22Rv1 (cell line): ENCODE results near the gene TGFB2.

Source experiments
- ZFX ChIP-seq: fragments of 450-650 bp; IDR thresholded peaks from 2 replicates; pipeline ENCODE4 v1.6.1; 2017; ENCODE audit warnings: antibody characterized with exemption, borderline replicate concordance
- TF ChIP-seq, protein P1 (sequence below): fragments of 450-650 bp; IDR thresholded peaks from 2 replicates; pipeline ENCODE4 v1.5.1; 2017; ENCODE audit warnings: mild to moderate bottlenecking

GRCh38 chr1:218488531-218488930, 143.4 kb downstream of the TGFB2 start:
- TF ChIP-seq, protein P1, sequence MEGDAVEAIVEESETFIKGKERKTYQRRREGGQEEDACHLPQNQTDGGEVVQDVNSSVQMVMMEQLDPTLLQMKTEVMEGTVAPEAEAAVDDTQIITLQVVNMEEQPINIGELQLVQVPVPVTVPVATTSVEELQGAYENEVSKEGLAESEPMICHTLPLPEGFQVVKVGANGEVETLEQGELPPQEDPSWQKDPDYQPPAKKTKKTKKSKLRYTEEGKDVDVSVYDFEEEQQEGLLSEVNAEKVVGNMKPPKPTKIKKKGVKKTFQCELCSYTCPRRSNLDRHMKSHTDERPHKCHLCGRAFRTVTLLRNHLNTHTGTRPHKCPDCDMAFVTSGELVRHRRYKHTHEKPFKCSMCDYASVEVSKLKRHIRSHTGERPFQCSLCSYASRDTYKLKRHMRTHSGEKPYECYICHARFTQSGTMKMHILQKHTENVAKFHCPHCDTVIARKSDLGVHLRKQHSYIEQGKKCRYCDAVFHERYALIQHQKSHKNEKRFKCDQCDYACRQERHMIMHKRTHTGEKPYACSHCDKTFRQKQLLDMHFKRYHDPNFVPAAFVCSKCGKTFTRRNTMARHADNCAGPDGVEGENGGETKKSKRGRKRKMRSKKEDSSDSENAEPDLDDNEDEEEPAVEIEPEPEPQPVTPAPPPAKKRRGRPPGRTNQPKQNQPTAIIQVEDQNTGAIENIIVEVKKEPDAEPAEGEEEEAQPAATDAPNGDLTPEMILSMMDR: no peak
- TF ChIP-seq ZFX: no peak
